Activated naive CD8-positive, alpha-beta T cell treated with anti-CD3 and anti-CD28 coated beads, Interleukin-2, amount 50 U/mL, for 24 hours (primary cell): ENCODE measurements around the gene GALR2.

Experiments used
- ATAC-seq: fragments of 150-1000 bp; cut with Tn5 transposase; one replicate; pipeline ENCODE4 v1.10.0; 2021
- DNase-seq: peaks from one replicate; pipeline ENCODE4 v3.0.0; 2021
- H3K27ac Mint-ChIP-seq: one replicate; pipeline ENCODE4 v1.8.0; 2021; ENCODE audit warnings: mild to moderate bottlenecking, mixed read lengths
- H3K27me3 Mint-ChIP-seq: one replicate; pipeline ENCODE4 v1.8.0; 2021; ENCODE audit warnings: mixed read lengths
- H3K36me3 Mint-ChIP-seq: one replicate; pipeline ENCODE4 v1.8.0; 2021; ENCODE audit warnings: low read depth, mixed read lengths
- H3K4me1 Mint-ChIP-seq: one replicate; pipeline ENCODE4 v1.8.0; 2021; ENCODE audit warnings: mixed read lengths
- H3K4me3 Mint-ChIP-seq: one replicate; pipeline ENCODE4 v1.8.0; 2021; ENCODE audit warnings: mild to moderate bottlenecking, moderate library complexity, mixed read lengths
- H3K9me3 Mint-ChIP-seq: one replicate; pipeline ENCODE4 v1.8.0; 2021; ENCODE audit warnings: mixed read lengths

GALR2 gene

DNA sequence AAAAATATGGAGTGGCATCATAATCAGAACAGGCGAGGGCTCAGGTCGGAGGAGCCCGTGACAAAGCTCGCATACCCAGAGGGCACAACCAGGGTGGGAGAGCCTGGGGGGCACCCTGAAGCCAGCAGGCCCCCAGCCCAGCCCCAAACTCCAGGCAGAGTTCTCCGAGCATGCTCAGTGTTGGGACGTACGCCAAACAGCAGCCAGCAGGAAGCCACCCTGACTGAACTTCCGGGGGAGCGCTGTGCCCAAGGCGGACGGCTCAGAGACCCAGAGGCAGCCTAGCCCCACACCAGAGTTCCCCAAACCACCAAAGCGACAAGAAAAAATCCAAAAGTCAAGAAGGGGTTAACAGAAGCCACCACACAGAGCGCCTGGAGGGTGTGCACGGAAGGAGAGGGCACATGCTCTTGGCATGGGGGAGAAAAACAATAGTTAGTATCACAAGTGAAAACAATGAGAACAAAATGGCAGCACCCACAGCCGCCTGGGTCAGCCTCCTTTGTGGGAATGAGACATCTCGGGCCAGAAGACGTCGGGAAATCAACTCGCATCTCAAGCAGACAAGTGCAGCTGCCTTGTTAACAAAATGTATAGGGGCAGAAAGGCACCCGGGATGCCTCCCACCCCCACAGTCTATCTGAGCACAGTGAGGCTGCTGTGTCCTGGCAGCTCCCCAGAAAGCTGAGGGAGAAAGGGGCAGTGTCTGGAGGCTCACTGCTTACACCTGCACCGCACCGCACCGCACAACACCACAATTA, 17.1 kb downstream of the GALR2 start:
- DNase-seq (no peak), ATAC-seq (peak; percentile 33)
- Mint-ChIP-seq H3K9me3 (no peaks in the 10 kb centered on the region), H3K4me1 (no peaks in the 10 kb centered on the region), H3K27ac (peak overlapping the region; percentile 52), H3K27me3 (no peaks in the 10 kb centered on the region), H3K36me3 (peaks cover 22% of the 10 kb centered on the region), H3K4me3 (no peak overlapping the region)

DNA sequence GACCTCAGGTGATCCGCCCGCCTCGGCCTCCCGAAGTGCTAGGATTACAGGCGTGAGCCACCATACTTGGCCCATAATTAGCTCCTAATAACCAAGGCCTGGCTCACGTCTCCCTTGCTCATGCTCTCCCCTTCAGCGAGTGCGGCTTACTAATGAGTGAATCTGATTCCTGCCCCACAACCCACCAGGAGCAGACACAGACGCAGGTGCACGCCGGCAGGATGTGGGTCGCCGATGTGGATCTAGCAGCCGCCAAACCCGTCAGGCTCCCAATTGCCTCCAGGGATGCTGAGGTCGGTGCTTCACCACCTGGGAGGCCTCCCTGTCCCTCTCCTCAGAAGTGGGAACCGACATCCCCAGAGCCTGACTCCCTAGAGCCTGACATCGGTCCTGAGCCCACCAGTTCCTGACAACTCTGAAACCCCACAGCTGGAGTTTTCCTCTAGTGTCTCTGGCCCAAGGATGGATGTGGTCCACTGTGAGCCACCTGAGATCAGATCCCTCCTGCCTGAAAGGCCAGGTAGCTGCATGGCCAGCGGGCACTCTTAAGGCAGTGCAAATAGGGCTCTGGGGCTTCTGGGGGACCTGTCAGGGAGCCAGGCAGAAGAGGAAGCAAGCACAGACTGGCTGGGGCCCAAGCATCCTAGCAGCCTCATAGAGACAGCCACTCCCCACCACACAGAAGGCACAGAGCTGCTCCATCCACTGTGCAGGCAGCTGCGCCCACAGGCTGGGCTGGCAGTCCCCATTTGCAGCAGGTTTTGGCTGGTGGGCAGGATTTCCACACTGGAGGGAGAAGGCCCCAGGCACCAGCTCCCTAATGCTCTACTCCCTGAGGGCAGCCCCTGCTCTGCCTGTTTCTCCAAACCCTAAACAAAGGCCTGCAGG, 18.2 kb downstream of the GALR2 start:
- ATAC-seq: no peak
- no peak for DNase-seq
- H3K36me3 Mint-ChIP-seq: peaks cover 24% of the 10 kb centered on the region
- no peaks in the 10 kb centered on the region for H3K9me3 Mint-ChIP-seq
- no peak overlapping the region for H3K4me3 Mint-ChIP-seq
- no peak overlapping the region for H3K27ac Mint-ChIP-seq
- H3K4me1 Mint-ChIP-seq: no peaks in the 10 kb centered on the region
- H3K27me3 Mint-ChIP-seq: no peaks in the 10 kb centered on the region

DNA sequence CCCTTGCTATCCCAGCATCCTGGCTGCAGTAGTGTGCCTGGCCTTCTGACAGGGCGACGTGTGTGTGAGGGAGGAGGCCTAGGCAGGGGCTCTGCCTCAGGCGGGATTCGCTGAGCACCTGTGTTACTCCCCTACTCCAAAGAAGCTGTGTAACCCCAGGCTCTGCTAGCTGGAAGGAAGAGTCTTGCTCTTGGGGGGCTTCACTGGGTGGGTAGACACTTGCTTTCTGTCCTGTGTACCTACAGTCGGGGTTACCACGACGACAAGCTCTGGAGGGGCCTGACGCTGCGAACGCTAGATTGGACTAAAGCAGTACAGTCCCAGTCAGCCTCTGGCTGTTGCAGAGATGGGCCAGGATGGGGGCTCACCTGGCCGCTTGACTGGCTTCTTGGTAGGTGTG, 19.5 kb downstream of the GALR2 start:
- Mint-ChIP-seq H3K27me3 (no peaks in the 10 kb centered on the region), H3K4me3 (no peak overlapping the region), H3K4me1 (no peaks in the 10 kb centered on the region), H3K9me3 (no peaks in the 10 kb centered on the region), H3K27ac (no peak overlapping the region), H3K36me3 (peaks cover 30% of the 10 kb centered on the region)
- ATAC-seq (no peak), DNase-seq (no peak)

DNA sequence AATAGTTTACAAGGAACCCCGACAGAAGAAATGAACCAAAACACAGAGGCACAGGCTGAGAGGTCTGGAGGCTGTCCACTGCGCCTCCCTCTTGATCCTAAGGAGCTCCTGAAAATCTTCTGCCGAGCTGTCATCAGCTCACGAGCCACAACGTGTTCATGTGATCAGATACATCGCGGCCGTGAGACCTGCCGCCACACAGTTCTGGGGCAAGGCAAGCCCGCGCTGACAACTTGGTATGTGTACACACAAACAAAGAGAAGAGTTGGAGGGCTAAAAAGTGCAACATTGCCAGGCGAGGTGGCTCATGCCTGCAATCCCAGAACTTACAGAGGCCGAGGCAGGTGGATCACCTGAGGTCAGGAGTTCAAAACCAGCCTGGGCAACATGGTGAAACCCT, 21.4 kb downstream of the GALR2 start:
- no peaks in the 10 kb centered on the region for H3K27me3 Mint-ChIP-seq
- peaks cover 30% of the 10 kb centered on the region for H3K36me3 Mint-ChIP-seq
- no peaks in the 10 kb centered on the region for H3K9me3 Mint-ChIP-seq
- H3K4me3 Mint-ChIP-seq: no peak overlapping the region
- DNase-seq (no peak), ATAC-seq (no peak)
- H3K27ac Mint-ChIP-seq: no peak overlapping the region
- H3K4me1 Mint-ChIP-seq: peaks cover 2% of the 10 kb centered on the region

DNA sequence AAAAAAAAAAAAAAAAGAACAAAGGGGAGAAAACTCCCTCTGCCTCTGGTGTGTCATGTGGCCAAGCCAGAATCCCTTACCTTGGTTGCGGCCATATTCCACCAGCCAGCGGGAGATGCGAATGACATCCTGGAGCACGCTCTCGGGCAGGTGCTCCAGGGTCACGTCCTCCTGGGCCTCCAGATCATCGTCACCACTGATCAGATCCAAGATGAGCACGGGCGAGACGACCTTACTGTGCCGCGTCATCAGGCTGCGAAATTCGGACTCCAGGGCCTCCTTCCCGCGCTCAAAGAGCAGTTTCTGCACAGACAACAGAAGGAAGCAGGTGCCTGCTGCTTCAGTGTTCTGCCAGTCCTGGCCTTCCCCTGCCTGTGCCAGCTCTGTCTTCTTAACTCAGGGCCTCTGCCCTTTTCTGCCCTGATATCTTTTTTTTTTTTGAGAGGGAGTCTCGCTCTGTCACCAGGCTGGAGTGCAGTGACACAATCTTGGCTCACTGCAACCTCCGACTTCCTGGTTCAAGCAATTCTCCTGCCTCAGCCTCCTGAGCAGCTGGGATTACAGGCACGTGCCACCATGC, 23.2 kb downstream of the GALR2 start:
- H3K9me3 Mint-ChIP-seq: no peaks in the 10 kb centered on the region
- peaks cover 10% of the 10 kb centered on the region for H3K4me1 Mint-ChIP-seq
- H3K36me3 Mint-ChIP-seq: peaks cover 32% of the 10 kb centered on the region
- H3K4me3 Mint-ChIP-seq: no peak overlapping the region
- no peaks in the 10 kb centered on the region for H3K27me3 Mint-ChIP-seq
- no peak overlapping the region for H3K27ac Mint-ChIP-seq
- DNase-seq: no peak
- no peak for ATAC-seq

DNA sequence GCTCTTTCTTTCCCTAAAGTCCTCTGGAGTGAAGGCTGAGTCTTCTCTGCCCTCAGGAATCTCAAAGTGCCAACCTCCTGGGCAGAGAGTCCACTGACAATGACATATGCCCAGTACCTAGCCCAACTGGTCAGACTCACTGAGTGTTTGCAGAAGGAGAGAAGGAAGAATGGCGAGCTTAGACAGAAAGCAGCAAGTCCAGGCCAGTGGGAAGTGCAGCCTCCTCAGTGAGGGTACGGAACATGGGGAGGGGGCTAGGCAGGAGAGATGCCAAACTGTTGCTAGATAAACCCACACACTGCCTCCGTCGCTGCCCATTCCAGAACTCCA, 28.3 kb downstream of the GALR2 start:
- ATAC-seq: no peak
- peaks cover 19% of the 10 kb centered on the region for H3K4me1 Mint-ChIP-seq

DNA sequence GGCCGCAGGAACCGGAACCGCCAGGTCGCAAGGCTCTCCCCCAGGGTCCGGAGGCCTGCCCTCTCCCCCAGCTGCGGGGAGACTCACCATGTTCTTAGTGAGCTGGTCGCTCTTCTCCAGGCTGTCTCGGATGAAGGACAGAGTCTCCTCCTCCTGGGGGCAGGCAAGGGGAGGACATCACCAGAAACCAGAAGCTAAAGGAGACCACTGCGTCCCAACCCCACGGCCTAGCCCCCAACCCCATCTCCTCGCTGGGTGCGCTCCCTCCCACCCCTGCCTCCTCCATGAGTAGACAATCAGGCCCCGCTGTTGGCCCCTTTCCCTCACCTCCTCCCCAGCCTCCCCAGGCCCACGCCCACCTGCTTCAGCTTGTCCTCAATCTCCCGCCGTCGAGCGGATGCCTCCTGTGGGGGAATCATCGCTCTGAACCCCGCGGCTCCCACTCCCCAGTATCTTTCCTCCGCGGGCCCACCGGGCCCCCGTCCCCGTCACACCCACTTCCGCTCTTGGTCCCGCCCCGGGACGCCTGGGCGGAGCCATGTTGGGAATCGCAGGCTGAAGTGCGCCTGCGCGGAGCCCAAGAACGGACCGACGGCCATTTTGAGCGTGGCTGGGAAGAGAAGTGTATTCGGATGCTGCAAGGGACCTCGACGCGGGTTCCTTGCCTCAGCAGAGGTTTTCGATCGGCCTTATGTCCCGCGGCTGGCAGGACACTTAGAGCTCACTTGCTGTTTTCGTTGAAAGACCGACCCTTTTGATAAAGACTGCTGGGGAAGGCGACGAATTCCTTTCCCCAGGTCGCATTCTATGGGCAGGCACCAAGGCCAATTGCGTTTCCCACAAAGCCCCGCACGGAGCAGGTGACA, 28.9 kb downstream of the GALR2 start, which contains the start of gene EXOC7:
TSS of gene EXOC7 (minus strand) at position 514 of the 866 bp plus-strand sequence. CDS start at position 419, 95 bp downstream.
- ATAC-seq: peak; percentile 85
- Mint-ChIP-seq H3K36me3 (peaks cover 12% of the 10 kb centered on the region), H3K27me3 (no peaks in the 10 kb centered on the region), H3K27ac (peak within 1 kb of the TSS; percentile 95), H3K4me1 (peaks cover 19% of the 10 kb centered on the region), H3K9me3 (no peaks in the 10 kb centered on the region), H3K4me3 (peak within 1 kb of the TSS; percentile 96)
- peak; percentile 95 for DNase-seq

More for the DNA sequence above, 28.3 kb downstream of the GALR2 start:
- DNase-seq: no peak
- Mint-ChIP-seq H3K4me3 (peak overlapping the region; percentile 96), H3K27me3 (no peaks in the 10 kb centered on the region), H3K9me3 (no peaks in the 10 kb centered on the region), H3K27ac (peak overlapping the region; percentile 95), H3K36me3 (peaks cover 13% of the 10 kb centered on the region)

DNA sequence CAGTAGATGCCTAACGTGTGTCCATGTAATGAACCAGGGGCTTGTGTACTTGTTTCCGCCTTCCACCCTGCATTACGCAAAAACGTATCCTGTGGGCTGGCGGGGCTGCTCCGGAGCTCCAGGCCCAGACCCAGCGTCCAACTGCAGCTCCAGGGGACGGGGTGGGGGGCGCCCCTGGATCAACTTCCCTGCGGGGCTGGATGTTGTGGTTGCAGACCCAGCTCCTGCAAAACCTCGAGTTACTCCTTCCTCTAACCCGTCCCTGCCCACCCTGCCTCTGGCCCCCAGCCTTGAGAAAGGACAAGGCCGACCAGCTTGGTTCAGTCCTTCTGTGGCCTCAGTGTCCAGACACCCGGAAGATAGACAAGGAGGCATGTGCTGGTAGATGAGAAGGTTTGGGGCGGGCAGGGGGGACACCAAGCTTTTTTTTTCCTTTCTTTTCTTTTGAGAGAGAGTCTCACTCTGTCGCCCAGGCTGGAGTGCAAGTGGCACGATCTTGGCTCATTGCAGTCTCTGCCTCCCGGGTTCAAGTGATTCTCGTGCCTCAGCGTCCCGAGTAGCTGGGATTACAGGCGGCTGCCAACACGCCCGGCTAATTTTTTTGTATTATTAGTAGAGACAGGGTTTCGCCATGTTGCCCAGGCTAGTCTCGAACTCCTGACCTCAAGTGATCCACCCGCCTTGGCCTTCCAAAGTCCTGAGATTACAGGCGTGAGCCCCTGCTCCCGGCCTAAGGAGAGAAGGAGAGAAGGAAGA, 29.7 kb downstream of the GALR2 start:
- Mint-ChIP-seq H3K4me1 (peaks cover 19% of the 10 kb centered on the region), H3K27me3 (no peaks in the 10 kb centered on the region), H3K27ac (peak overlapping the region; percentile 95), H3K36me3 (peaks cover 7% of the 10 kb centered on the region), H3K9me3 (no peaks in the 10 kb centered on the region), H3K4me3 (peak overlapping the region; percentile 96)
- ATAC-seq (no peak), DNase-seq (no peak)

DNA sequence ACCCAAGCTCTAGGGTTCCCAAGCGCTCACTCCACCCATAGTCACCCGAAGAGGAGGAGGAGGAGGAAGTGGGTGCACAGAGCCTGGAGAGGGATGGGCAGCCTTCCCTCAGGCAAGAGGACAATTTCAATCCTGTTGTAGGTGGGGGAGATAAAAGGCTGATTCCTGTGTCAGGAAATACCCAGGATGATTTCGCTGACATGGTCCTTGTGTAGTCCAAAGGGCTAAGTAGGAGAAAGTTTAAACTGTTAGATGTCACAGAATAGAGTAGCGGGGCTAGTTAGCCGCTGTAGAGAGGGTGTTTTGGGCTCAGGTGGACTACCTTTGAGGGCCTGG, 30.3 kb downstream of the GALR2 start:
- Mint-ChIP-seq H3K27me3 (no peaks in the 10 kb centered on the region), H3K4me1 (peaks cover 19% of the 10 kb centered on the region), H3K4me3 (peak overlapping the region; percentile 96), H3K9me3 (no peaks in the 10 kb centered on the region), H3K36me3 (peaks cover 7% of the 10 kb centered on the region), H3K27ac (peak overlapping the region; percentile 95)
- ATAC-seq (no peak), DNase-seq (no peak)

DNA sequence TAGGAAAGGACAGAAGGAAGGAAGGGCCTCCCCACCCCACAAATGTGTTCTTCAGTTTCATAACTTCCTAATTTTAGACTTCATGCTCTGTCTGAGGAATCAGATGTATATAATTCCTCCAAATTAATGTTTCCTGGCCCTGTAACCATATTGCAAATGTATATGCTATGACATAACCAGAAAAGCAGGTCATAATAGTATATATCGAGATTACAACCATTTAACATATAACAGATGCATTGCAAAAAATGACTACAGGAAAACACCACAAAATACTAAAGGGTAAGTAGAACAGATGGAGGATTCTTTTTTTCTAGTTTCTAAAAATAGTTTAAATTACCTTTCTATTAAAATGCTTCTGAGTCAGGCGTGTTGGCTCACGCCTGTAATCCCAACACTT, 32.1 kb downstream of the GALR2 start:
- H3K4me1 Mint-ChIP-seq: peaks cover 17% of the 10 kb centered on the region
- H3K36me3 Mint-ChIP-seq: no peaks in the 10 kb centered on the region
- no peaks in the 10 kb centered on the region for H3K27me3 Mint-ChIP-seq
- peak overlapping the region; percentile 3 for H3K27ac Mint-ChIP-seq
- no peak for ATAC-seq
- no peak for DNase-seq
- no peaks in the 10 kb centered on the region for H3K9me3 Mint-ChIP-seq
- H3K4me3 Mint-ChIP-seq: no peak overlapping the region

DNA sequence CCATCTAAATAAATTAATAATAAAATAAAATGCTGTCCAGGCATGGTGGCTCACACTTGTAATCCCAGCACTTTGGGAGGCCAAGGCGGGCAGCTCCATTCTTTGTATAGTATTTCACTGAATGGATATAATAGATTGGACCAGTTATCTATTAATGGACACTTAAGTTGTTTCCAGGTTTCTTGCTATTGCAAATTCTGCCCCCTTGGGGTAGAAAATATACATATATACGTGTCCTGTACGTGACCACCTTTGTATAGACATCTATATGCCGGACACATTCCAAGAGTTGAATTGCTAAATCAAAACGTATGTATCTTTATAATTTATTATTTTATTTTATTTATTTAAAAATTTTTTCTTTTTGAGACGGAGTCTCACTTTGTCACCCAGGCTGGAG, 32.9 kb downstream of the GALR2 start:
- Mint-ChIP-seq H3K27ac (no peak overlapping the region), H3K4me3 (no peak overlapping the region), H3K36me3 (no peaks in the 10 kb centered on the region), H3K27me3 (no peaks in the 10 kb centered on the region), H3K9me3 (no peaks in the 10 kb centered on the region), H3K4me1 (peaks cover 12% of the 10 kb centered on the region)
- DNase-seq: no peak
- ATAC-seq: no peak

DNA sequence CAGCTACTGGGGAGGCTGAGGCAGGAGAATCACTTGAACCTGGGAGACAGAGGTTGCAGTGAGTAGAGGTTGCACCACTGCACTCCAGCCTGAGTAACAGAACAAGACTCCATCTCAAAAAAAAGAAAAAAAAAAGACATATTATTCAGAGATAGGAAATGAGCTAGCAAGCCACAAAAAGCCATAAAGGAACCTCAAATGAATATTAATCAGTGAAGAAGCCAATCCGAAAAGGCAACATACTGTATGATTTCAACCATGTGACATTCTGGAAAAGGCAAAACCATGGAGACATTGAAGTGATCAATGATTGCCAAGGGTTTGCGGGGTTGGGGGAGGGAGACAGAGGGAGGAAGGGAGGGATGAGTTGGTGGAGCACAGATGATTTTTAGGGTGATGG, 37.4 kb downstream of the GALR2 start:
- ATAC-seq (no peak), DNase-seq (no peak)
- H3K27ac Mint-ChIP-seq: no peak overlapping the region
- H3K4me3 Mint-ChIP-seq: no peak overlapping the region
- H3K36me3 Mint-ChIP-seq: no peaks in the 10 kb centered on the region
- H3K9me3 Mint-ChIP-seq: no peaks in the 10 kb centered on the region
- no peaks in the 10 kb centered on the region for H3K4me1 Mint-ChIP-seq
- no peaks in the 10 kb centered on the region for H3K27me3 Mint-ChIP-seq

DNA sequence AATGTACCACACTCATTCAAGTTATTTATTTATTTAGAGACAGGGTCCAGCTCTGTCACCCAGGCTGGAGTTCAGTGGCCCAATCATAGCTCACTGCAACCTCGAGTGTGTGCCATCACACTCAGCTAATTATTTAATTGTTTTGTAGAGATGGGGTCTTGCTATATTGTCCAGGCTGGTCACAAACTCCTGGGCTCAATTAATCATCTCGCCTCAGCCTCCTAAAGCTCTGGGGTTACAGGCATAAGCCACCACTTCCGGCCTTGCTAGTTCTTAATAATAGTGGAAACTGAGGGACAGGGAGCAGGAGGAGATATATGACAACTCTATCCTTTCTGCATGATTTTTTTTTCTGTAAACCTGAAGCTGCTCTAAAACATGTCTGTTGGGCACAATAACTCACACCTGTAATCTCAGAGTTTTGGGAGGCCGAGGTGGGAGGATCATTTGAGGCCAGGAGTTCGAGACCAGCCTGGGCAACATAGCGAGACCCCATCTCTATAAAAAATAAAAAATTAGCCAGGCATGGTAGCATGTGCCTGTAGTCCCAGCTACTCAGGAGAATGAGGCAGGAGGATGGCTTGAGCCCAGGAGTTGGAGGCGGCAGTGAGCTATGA, 40.7 kb downstream of the GALR2 start:
- Mint-ChIP-seq H3K9me3 (no peaks in the 10 kb centered on the region), H3K4me1 (no peaks in the 10 kb centered on the region)

More for the DNA sequence above, 40.7 kb downstream of the GALR2 start:
- Mint-ChIP-seq H3K27me3 (no peaks in the 10 kb centered on the region), H3K36me3 (no peaks in the 10 kb centered on the region), H3K27ac (no peak overlapping the region), H3K4me3 (no peak overlapping the region)
- DNase-seq (no peak), ATAC-seq (no peak)
